SU-DHL-6 (cell line): Measurements from ENCODE around the gene MRPS6.

Experiments
- H2AFZ ChIP-seq: fragments of 200-600 bp; sonication (generic); 2 replicates; pipeline ENCODE4 v1.6.1; 2014; ENCODE audit warnings: low read depth, mild to moderate bottlenecking, moderate library complexity, mixed read lengths, antibody characterized with exemption, low read length; ENCODE audit not compliant: severe bottlenecking
- H3F3A ChIP-seq: fragments of 200-600 bp; shearing (Covaris generic); 2 replicates; pipeline ENCODE4 v1.6.0; 2016; ENCODE audit warnings: antibody characterized with exemption, mild to moderate bottlenecking; ENCODE audit not compliant: insufficient read depth
- H3K27ac ChIP-seq: fragments of 200-600 bp; sonication (generic); 2 replicates; pipeline ENCODE4 v1.5.1; 2016; ENCODE audit warnings: low read depth, mild to moderate bottlenecking, low read length, moderate library complexity, mixed read lengths
- H3K27me3 ChIP-seq: fragments of 200-600 bp; sonication (generic), shearing (Covaris generic); 2 replicates; pipeline ENCODE4 v1.6.0; 2014; ENCODE audit warnings: mild to moderate bottlenecking, low read length
- H3K36me3 ChIP-seq: fragments of 200-600 bp; sonication (generic); 2 replicates; pipeline ENCODE4 v1.6.1; 2014; ENCODE audit warnings: mild to moderate bottlenecking, low read length, mixed read lengths
- H3K4me2 ChIP-seq: fragments of 300-600, 200-600 bp; shearing (Covaris generic), sonication (generic); 2 replicates; pipeline ENCODE4 v1.6.0; 2014; ENCODE audit warnings: low read length, low read depth, mild to moderate bottlenecking; ENCODE audit not compliant: poor library complexity, severe bottlenecking
- H3K4me3 ChIP-seq: fragments of 200-600 bp; sonication (generic); 2 replicates; pipeline ENCODE4 v1.5.1; 2014; ENCODE audit warnings: antibody characterized with exemption, low read length, mild to moderate bottlenecking, mixed read lengths; ENCODE audit not compliant: insufficient read depth, poor library complexity, severe bottlenecking
- H3K79me2 ChIP-seq: fragments of 200-600 bp; sonication (generic); 2 replicates; pipeline ENCODE4 v1.6.1; 2014; ENCODE audit warnings: mild to moderate bottlenecking, low read length, moderate library complexity; ENCODE audit not compliant: insufficient read depth
- H3K9ac ChIP-seq: fragments of 200-600 bp; sonication (generic); 2 replicates; pipeline ENCODE4 v1.7.0; 2014; ENCODE audit warnings: mild to moderate bottlenecking, low read length
- H3K9me2 ChIP-seq: fragments of 200-600 bp; sonication (generic); replicated peaks from 2 replicates; pipeline ENCODE4 v1.6.1; 2014; ENCODE audit warnings: low read length; ENCODE audit not compliant: insufficient read depth
- H3K9me3 ChIP-seq: fragments of 200-600 bp; sonication (generic); 2 replicates; pipeline ENCODE4 v1.6.1; 2014; ENCODE audit warnings: low read length, mixed read lengths; ENCODE audit not compliant: insufficient read depth
- H4K20me1 ChIP-seq: fragments of 200-600 bp; sonication (generic); 2 replicates; pipeline ENCODE4 v1.6.1; 2014; ENCODE audit warnings: low read depth, mild to moderate bottlenecking, antibody characterized with exemption, low read length, moderate library complexity, mixed read lengths
- EZH2phosphoT487 ChIP-seq: fragments of 200-600 bp; sonication (generic), shearing (Covaris generic); conservative IDR thresholded peaks from 2 replicates; pipeline ENCODE4 v1.6.1; 2018; ENCODE audit warnings: mild to moderate bottlenecking, antibody characterized with exemption, low read length, moderate library complexity, mixed read lengths
- TF ChIP-seq, protein P1 (sequence below): fragments of 200-600 bp; sonication (generic); IDR thresholded peaks from one replicate; pipeline ENCODE4 v1.5.1; 2017; ENCODE audit warnings: antibody characterized with exemption, mild to moderate bottlenecking, low read length, moderate library complexity; ENCODE audit not compliant: insufficient read depth, poor library complexity, severe bottlenecking

The MRPS6 gene

DNA sequence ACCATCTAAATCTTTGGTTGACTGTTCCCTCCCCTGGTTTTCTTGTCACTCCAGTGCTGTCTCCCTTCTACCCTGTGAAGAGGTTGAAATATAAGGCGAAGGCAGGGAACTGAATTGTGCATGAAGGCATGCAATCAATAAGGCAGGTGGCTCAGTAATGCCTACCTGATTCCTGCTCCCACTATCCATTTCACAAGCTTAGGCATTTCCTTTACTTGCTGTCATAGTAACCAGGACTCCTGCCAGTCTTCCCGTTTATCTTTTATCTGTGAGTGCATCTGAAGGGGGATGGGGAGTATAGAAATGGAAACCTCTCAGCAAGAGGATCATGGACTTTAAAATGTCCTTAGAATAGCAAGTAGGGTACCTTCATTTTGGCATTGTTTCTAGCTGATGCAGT lies 40.5 kb downstream of the MRPS6 start:
- no peak overlapping the region for H3K27ac ChIP-seq
- peaks cover 9% of the 10 kb centered on the region; the same call in 1 of the 2 replicates for H3K79me2 ChIP-seq
- no peaks in the 10 kb centered on the region for H3K27me3 ChIP-seq
- no peaks in the 10 kb centered on the region for H3F3A ChIP-seq
- no peaks in the 10 kb centered on the region for H4K20me1 ChIP-seq
- H3K36me3 ChIP-seq: no peaks in the 10 kb centered on the region
- no peaks in the 10 kb centered on the region for H3K9me2 ChIP-seq
- no peak overlapping the region for H2AFZ ChIP-seq
- no peak overlapping the region for H3K9ac ChIP-seq
- TF ChIP-seq, protein P1, sequence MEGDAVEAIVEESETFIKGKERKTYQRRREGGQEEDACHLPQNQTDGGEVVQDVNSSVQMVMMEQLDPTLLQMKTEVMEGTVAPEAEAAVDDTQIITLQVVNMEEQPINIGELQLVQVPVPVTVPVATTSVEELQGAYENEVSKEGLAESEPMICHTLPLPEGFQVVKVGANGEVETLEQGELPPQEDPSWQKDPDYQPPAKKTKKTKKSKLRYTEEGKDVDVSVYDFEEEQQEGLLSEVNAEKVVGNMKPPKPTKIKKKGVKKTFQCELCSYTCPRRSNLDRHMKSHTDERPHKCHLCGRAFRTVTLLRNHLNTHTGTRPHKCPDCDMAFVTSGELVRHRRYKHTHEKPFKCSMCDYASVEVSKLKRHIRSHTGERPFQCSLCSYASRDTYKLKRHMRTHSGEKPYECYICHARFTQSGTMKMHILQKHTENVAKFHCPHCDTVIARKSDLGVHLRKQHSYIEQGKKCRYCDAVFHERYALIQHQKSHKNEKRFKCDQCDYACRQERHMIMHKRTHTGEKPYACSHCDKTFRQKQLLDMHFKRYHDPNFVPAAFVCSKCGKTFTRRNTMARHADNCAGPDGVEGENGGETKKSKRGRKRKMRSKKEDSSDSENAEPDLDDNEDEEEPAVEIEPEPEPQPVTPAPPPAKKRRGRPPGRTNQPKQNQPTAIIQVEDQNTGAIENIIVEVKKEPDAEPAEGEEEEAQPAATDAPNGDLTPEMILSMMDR: no peak
- no peak for TF ChIP-seq EZH2phosphoT487
- H3K9me3 ChIP-seq: no peaks in the 10 kb centered on the region
- no peak overlapping the region for H3K4me2 ChIP-seq
- H3K4me3 ChIP-seq: no peak overlapping the region

DNA sequence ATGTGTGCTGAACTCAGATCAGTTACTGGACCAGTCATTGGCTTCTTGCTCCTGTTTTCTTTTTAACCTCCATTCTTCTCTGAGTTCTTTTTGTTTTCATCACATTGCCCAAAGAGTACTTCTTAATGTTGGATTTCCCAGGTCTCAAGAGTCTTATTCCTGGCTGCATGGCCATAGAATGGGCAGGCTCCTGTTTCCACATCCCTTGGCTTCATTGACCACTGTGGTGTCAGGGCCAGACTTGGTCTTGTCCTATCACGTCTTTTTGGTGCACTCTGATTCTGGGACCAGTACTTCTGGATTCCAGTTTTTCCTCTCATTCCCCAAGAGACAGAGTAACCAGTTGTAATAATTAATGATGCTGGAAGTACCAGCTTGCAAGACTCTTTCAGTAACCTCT lies 41.8 kb downstream of the MRPS6 start:
- H3K9me3 ChIP-seq: no peaks in the 10 kb centered on the region
- no peaks in the 10 kb centered on the region for H3K36me3 ChIP-seq
- no peak overlapping the region for H3K4me2 ChIP-seq
- H3K27me3 ChIP-seq: no peaks in the 10 kb centered on the region
- H2AFZ ChIP-seq: no peak overlapping the region
- no peaks in the 10 kb centered on the region for H4K20me1 ChIP-seq
- no peaks in the 10 kb centered on the region for H3K9me2 ChIP-seq
- TF ChIP-seq, protein P1: no peak
- no peak for TF ChIP-seq EZH2phosphoT487
- no peaks in the 10 kb centered on the region for H3F3A ChIP-seq
- no peak overlapping the region for H3K4me3 ChIP-seq
- H3K27ac ChIP-seq: no peak overlapping the region
- peaks cover 8% of the 10 kb centered on the region for H3K79me2 ChIP-seq
- H3K9ac ChIP-seq: no peak overlapping the region

GRCh38 chr21:34116569-34116968 lies 43.2 kb downstream of the MRPS6 start:
- Histone ChIP-seq H3K36me3 (no peaks in the 10 kb centered on the region), H3K9me3 (no peaks in the 10 kb centered on the region), H3K4me2 (no peak overlapping the region), H2AFZ (no peak overlapping the region), H3K4me3 (no peak overlapping the region), H3K27me3 (no peaks in the 10 kb centered on the region), H3K27ac (no peak overlapping the region), H3K79me2 (peaks cover 12% of the 10 kb centered on the region), H4K20me1 (no peaks in the 10 kb centered on the region), H3K9ac (no peak overlapping the region), H3F3A (no peaks in the 10 kb centered on the region), H3K9me2 (no peaks in the 10 kb centered on the region)
- TF ChIP-seq, protein P1: no peak
- no peak for TF ChIP-seq EZH2phosphoT487
